NCI-H2107 treated with DMSO at 0.1 percent for 48 hours (cell line): Measurements from ENCODE around the gene CCDC194.
"Not testable (repeated sequence)": the region's sequence is repeated elsewhere in the genome, so short reads cannot be mapped to it uniquely, and the experiment has no call there.

Experiments
- DNase-seq: peaks from one replicate; lab custom pipeline; 2025; ENCODE audit not compliant: unreplicated experiment; lab: John Stamatoyannopoulos, UW

The CCDC194 gene

DNA sequence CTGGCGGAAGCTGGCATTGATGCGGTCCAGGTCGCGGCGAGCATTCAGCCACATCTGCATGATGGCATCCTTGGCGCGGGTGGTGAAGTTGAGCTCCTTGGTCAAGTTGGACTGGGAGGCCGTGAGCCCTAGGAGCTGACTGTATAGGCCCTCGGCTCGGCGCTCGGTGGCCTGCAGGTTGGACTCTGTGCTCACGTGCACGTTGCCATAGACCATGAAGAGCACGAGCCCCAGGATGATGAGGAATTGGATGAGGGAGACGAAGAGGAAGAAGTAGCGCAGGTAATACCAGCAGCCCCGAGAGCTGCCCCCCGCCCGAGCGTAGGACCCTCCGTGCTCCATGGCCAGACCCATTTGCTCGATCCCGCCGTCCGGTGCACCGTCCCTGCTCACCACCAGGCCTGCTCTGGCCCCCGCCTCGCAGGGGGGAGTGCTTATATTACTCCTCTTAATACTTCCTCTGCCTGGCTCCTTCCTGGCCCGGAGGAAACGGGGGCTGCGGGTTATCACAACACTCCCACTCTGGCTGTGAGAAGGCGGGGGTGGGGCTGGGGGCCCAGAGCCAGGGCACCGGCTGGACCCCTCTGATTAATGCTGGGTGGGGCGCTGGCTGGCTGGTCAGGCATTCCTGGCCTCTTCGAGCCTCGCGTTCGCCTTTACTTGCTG lies 16.9 kb downstream of the CCDC194 start, which contains the start of gene PLVAP:
Gene PLVAP (minus strand): TSS at position 408 of the 666 bp plus-strand sequence. CDS start 54 bp downstream, at position 354.
- DNase-seq, result no peak

GRCh38 chr19:17370026-17370587 lies 23.9 kb downstream of the CCDC194 start:
- DNase-seq, result no peak

DNA sequence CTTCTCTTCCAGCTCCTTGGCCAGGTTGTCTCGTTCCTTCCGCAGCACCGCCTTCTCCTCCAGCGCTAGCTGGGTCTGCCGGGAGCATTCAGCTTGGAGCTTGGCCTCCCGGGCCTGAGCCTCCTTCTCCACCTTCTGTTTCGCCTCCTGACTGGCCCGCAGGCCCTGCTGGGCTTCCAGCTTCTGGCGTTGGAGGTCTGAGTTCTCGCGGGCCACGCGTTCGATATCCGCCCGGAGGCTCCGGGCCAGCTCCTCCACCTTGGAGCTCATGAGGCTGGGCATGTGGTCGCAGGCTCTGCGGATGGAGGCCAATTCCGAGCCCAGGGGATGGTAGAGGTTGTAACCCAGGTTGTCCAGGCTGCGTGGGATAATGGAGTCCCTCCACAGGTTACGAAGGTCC lies 28.6 kb downstream of the CCDC194 start:
- DNase-seq, result no peak

- DNase-seq, result not testable (repeated sequence)
Measured at GRCh38 chr19:17363852-17364605, 30.0 kb downstream of the CCDC194 start.

- no peak for DNase-seq
Measured at GRCh38 chr19:17359905-17360800, 33.8 kb downstream of the CCDC194 start.

GRCh38 chr19:17358395-17358794 lies 35.6 kb downstream of the CCDC194 start:
- no peak for DNase-seq

DNA sequence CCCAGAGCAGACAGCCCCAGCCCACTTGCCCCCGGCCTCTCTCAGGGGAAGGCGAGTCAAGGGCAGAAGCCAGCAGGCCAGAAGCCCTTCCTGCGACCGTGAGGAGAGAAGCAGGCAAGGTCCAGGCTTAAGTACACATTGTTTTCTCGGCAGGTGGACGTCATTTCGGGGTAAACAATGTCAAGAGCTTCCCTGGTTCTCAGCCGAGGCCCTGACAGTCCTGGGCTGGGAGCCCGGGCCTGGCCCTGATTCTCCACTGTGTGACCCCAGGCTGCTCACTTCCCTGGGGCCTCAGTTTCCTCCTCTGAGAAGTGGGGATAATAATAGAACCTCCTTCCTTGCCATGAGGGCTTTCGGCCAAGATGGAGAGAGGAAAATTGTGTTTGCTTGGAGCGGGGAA lies 36.3 kb downstream of the CCDC194 start:
- no peak for DNase-seq

DNA sequence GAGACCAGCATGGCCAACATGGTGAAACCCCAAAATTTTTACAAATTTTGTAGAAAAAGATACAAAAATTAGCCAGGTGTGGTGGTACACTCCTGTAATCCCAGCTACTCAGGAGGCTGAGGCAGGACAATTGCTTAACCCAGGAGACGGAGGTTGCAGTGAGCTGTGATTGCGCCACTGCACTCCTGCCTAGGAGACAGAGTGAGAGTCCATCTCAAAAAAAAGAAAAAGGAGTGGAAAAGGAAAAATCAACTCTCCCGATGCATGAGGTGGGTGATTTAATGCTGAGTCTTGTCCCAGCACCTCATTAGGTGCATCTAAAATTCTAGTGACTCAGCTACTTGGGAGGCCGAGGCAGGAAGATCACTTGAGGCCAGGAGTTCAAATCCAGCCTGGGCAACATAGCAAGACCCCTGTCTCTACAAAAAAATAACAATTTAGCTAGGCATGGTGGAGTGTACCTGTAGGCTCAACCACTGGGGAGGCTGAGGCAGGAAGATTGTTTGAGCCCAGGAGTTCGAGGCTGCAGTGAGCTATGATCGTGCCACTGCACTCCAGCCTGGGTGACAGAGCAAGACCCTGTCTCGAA lies 36.8 kb downstream of the CCDC194 start:
- DNase-seq, result no peak

DNA sequence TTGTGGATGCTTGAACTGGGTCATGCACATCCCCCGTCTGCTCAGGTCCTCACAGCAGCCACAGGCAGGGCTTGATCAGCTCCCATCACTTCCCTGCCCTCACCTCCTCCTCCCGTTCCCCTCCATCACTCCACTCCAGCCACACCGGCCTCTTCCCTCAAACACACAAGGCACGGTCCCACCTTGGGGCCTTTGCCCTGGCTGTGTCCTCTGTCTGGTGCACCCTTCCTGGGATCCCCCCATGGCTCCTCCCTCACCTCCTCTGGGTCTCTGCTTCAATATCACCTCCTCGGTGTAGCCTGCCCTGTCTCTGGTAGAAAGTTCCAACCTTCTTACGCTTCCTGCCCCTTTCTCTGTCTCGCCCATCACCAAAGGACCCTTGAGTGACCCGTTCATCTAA lies 40.6 kb downstream of the CCDC194 start:
- DNase-seq, result no peak

- DNase-seq, result no peak
Measured at GRCh38 chr19:17352608-17353280, 41.3 kb downstream of the CCDC194 start.

DNA sequence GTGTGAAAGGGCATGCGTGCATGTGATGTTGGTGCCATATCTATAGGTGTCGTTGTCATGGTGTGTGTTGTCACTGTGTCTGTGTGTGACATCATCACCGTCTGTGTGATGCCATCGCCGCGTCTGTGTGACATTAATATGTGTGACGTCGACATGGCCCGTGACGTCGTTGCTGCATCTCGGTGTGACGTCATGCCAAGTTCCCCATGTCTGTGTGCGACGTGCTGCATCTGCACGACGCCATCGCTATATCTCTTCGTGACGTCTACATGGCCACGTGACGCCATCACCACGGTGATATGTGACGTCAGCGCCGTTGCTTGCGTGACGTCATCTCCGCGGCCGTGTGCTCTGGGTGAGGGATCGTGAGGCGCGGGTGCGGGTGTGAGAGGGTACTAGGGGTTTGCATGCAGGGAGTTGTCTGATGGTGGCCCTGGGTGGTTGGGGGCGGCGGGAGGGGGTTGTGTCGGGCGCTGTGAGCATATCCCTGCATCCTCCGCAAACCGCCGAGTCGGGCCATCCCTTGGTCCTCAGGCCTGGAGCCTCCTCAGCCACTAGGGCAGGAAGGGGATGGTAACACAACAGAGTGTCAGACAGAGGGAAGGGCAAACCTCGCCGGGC lies 42.1 kb downstream of the CCDC194 start:
- DNase-seq, result no peak

GRCh38 chr19:17348700-17349099 lies 45.3 kb downstream of the CCDC194 start:
- DNase-seq, result no peak

DNA sequence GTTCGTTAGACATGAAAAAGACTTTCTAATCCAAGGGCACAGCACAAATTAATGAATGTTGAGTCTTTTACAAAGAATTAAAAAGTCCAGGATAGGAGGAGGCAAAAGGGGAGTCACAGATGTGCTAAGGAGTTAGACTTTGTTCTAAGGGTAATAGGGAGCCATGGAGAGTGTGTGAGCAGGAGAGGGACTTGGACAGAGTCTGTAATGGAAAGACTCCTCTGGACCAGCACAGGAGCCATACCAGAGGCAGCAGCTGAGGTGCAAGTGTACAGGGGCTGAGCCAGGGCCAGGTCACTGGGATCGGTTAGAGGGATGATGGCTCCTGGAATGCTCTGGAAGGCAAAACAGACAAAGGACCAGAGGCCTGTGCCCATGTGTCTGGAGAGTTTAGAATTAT lies 46.1 kb downstream of the CCDC194 start:
- DNase-seq, result no peak

DNA sequence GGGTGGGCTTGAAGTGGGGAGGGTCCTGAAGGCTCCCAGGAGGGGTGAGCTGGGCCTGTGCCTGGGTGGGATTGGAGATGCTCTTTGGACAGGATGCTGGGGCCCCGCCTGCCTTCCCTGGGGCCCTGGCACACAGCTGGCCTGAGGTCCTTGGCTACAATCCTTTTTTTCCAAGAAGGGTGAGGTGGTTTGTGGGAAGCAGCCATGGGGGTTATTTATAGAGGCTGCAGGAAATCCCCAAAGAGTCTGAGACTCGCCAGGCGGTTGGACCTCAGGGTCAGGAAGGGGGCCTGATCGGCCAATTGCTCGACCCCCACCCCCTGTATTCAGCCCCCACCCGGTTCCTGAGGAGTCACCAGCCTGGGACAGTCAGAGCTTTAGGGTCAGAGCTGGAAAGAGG lies 46.6 kb downstream of the CCDC194 start:
- no peak for DNase-seq

DNA sequence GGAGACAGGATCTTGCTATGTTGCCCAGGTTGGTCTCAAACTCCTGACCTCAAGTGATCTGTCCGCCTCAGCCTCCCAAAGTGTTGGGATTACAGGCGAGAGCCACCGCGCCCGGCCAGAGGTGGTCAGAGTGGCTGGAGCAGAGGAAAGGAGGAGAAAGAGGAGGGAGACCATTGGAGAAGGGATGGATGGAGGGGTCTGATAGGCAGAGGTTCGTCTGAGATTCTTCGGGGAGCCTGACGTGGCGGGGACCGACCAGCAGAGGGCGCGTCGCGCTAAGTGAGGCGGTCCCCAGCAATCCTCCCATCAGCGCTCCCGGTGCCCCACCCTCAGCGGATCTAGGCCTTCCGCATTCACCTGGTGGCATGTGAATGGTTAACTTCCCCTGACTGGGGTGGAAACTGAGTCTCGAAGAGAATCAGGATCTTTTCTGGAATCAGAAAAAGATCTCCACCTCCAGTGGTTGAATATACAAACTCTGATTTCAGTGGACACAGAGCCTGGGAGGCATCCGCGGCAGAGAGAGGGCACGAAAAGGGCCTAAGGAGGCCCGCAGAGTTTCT lies 47.8 kb downstream of the CCDC194 start:
- no peak for DNase-seq

- DNase-seq, result no peak
Measured at GRCh38 chr19:17341845-17342244, 52.2 kb downstream of the CCDC194 start.

- DNase-seq, result no peak
Measured at GRCh38 chr19:17341386-17341785, 52.6 kb downstream of the CCDC194 start.

GRCh38 chr19:17340871-17341357 lies 53.1 kb downstream of the CCDC194 start:
- DNase-seq, result no peak
